HepG2 (cell line): ENCODE data around the gene CDKN1C. TPM values are rescaled to one million over a fixed set of nuclear protein-coding genes. Genes with fewer than 3 reads are reported as not detected.

ENCODE experiments used
- DNMT1 ChIP-seq: sonication (generic); formaldehyde crosslinking; IDR thresholded peaks from 2 replicates; pipeline ENCODE4 v1.5.1; 2020; ENCODE audit warnings: mild to moderate bottlenecking, missing genetic modification reagents
- HDAC2 ChIP-seq: sonication (generic); formaldehyde crosslinking; IDR thresholded peaks from 2 replicates; pipeline ENCODE4 v1.4.0; 2020; ENCODE audit warnings: missing genetic modification reagents
- IRF2 ChIP-seq: IDR thresholded peaks from 2 replicates; pipeline ENCODE4 v1.6.1; 2018; ENCODE audit warnings: missing genetic modification reagents, missing compliant biosample characterization
- KMT2B ChIP-seq: IDR thresholded peaks from 2 replicates; pipeline ENCODE4 v1.6.1; 2016; ENCODE audit warnings: missing genetic modification reagents, missing compliant biosample characterization
- NFKBIZ ChIP-seq: IDR thresholded peaks from 2 replicates; pipeline ENCODE4 v1.6.1; 2018; ENCODE audit warnings: missing genetic modification reagents, missing compliant biosample characterization
- POGZ ChIP-seq: sonication (generic); formaldehyde crosslinking; IDR thresholded peaks from 2 replicates; pipeline ENCODE4 v1.4.0; 2020; ENCODE audit warnings: mild to moderate bottlenecking, missing genetic modification reagents
- POLR2AphosphoS5 ChIP-seq: IDR thresholded peaks from 2 replicates; pipeline ENCODE4 v1.6.1; 2012; ENCODE audit warnings: low read depth, low read length
- TARDBP ChIP-seq: sonication (generic); formaldehyde crosslinking; IDR thresholded peaks from 2 replicates; pipeline ENCODE4 v1.8.0; 2022; ENCODE audit warnings: mild to moderate bottlenecking, missing genetic modification reagents
- TEAD3 ChIP-seq: optimal IDR thresholded peaks from 2 replicates; pipeline ENCODE3; 2016; ENCODE audit warnings: borderline replicate concordance
- XRCC5 ChIP-seq: fragments of 200-400 bp; formaldehyde crosslinking; optimal IDR thresholded peaks from 2 replicates; pipeline ENCODE3; 2017; ENCODE audit warnings: mild to moderate bottlenecking, low read length
- ZNF207 ChIP-seq: fragments of 450-650 bp; IDR thresholded peaks from 2 replicates; pipeline ENCODE4 v1.6.1; 2016; ENCODE audit warnings: antibody characterized with exemption, borderline replicate concordance
- ZNF326 ChIP-seq: sonication (generic); formaldehyde crosslinking; IDR thresholded peaks from 2 replicates; pipeline ENCODE4 v1.4.0; 2020; ENCODE audit warnings: missing genetic modification reagents, borderline replicate concordance
- ZSCAN21 ChIP-seq: sonication (generic); formaldehyde crosslinking; IDR thresholded peaks from 2 replicates; pipeline ENCODE4 v1.8.0; 2022; ENCODE audit warnings: mild to moderate bottlenecking, missing genetic modification reagents, moderate library complexity, borderline replicate concordance
- polyA plus RNA-seq, 8 experiments: library from polyadenylated mRNA; depleted of rRNA in 3 of 8; stranded (reverse) in 7 of 8; unstranded in 1 of 8; fragments of >200 nt; fragmentation: Illumina TruSeq in 4 of 8; extraction: Trizol in 4 of 8; gene quantifications; 2 replicates each; pipeline versions ENCODE4 v1.2.1 to v1.2.3, GENCODE V29; 2011 to 2016; ENCODE audit warnings: low read depth in 4 of 8, missing spikeins in 1 of 8, mixed read lengths in 1 of 8; ENCODE audit not compliant: insufficient read depth in 1 of 8
- total RNA-seq, 5 experiments: library from RNA; depleted of rRNA; stranded (reverse); fragments of >200 nt; fragmentation: Illumina TruSeq; extraction: Trizol; gene quantifications; 2 replicates each; pipeline ENCODE4 v1.2.3, GENCODE V29; 2016; ENCODE audit warnings: low read depth in 1 of 5
- TF ChIP-seq, protein P1 (sequence below): sonication (generic); formaldehyde crosslinking; IDR thresholded peaks from 2 replicates; pipeline ENCODE4 v1.5.1; 2020; ENCODE audit warnings: mild to moderate bottlenecking, missing genetic modification reagents, borderline replicate concordance
- TF ChIP-seq, protein P2 (sequence below): sonication (generic); formaldehyde crosslinking; IDR thresholded peaks from 2 replicates; pipeline ENCODE4 v1.5.0; 2020; ENCODE audit warnings: missing genetic modification reagents, mild to moderate bottlenecking, borderline replicate concordance
- TF ChIP-seq, protein P3 (sequence below): sonication (generic); formaldehyde crosslinking; IDR thresholded peaks from 2 replicates; pipeline ENCODE4 v1.4.0; 2020; ENCODE audit warnings: missing genetic modification reagents
- TF ChIP-seq, protein P4 (sequence below): sonication (generic); formaldehyde crosslinking; IDR thresholded peaks from 2 replicates; pipeline ENCODE4 v1.5.0; 2020; ENCODE audit warnings: mild to moderate bottlenecking, missing genetic modification reagents, moderate library complexity
- TF ChIP-seq, protein P5 (sequence below): sonication (generic); formaldehyde crosslinking; IDR thresholded peaks from 2 replicates; pipeline ENCODE4 v1.4.0; 2020; ENCODE audit warnings: mild to moderate bottlenecking, missing genetic modification reagents, borderline replicate concordance

Gene CDKN1C
- total and polyA plus RNA-seq, 2 of the 13 experiments (the other 11 are each of a cell fraction or from before 2014, with no cell fraction given) = not detected

DNA sequence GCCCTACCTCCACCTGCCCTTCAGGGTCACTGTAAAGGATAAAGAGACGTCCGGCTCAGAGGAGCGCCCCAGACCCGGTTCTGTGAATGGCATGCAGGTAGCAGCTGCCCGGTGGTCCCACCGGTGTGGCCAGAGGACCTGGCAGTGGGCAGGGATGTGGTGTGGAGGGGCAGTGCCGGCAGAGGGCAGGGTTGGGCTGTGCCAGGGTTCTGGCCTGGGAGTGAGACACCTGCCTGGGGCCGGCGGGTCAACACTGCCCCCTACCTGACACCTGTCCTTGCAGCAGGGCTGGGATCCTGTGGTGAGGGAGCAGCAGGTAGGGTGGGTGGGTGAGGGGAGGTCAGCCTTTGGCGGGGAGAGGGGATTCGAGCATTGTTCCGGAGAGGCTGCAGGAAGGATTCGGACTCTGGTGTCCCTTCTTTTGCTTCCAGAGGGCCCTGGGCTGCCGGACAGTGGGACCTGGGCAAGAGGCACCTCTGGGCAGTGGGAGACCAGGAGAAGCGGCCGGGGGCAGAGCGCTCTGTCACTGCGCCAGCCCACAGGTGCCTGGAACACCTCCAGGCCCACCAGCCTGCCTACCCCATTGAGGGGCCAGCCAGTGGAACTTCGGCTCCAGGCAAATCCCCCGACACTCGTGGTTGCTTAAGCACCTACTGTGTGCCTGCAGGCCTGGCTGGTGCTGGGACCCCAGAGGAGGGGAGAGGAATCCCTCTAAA lies 45.3 kb upstream of the CDKN1C start (continued):
- TF ChIP-seq, protein P1, sequence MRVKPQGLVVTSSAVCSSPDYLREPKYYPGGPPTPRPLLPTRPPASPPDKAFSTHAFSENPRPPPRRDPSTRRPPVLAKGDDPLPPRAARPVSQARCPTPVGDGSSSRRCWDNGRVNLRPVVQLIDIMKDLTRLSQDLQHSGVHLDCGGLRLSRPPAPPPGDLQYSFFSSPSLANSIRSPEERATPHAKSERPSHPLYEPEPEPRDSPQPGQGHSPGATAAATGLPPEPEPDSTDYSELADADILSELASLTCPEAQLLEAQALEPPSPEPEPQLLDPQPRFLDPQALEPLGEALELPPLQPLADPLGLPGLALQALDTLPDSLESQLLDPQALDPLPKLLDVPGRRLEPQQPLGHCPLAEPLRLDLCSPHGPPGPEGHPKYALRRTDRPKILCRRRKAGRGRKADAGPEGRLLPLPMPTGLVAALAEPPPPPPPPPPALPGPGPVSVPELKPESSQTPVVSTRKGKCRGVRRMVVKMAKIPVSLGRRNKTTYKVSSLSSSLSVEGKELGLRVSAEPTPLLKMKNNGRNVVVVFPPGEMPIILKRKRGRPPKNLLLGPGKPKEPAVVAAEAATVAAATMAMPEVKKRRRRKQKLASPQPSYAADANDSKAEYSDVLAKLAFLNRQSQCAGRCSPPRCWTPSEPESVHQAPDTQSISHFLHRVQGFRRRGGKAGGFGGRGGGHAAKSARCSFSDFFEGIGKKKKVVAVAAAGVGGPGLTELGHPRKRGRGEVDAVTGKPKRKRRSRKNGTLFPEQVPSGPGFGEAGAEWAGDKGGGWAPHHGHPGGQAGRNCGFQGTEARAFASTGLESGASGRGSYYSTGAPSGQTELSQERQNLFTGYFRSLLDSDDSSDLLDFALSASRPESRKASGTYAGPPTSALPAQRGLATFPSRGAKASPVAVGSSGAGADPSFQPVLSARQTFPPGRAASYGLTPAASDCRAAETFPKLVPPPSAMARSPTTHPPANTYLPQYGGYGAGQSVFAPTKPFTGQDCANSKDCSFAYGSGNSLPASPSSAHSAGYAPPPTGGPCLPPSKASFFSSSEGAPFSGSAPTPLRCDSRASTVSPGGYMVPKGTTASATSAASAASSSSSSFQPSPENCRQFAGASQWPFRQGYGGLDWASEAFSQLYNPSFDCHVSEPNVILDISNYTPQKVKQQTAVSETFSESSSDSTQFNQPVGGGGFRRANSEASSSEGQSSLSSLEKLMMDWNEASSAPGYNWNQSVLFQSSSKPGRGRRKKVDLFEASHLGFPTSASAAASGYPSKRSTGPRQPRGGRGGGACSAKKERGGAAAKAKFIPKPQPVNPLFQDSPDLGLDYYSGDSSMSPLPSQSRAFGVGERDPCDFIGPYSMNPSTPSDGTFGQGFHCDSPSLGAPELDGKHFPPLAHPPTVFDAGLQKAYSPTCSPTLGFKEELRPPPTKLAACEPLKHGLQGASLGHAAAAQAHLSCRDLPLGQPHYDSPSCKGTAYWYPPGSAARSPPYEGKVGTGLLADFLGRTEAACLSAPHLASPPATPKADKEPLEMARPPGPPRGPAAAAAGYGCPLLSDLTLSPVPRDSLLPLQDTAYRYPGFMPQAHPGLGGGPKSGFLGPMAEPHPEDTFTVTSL = 0 out of 2 replicates have a peak, but pooled peaks have one; percentile 2
- TF ChIP-seq ZNF207 (no peak), POGZ (CRISPR knock-in tag) (0 out of 2 replicates have a peak, but pooled peaks have one; percentile 23), NFKBIZ (CRISPR knock-in tag) (no peak), IRF2 (0 out of 2 replicates have a peak, but pooled peaks have one; percentile 17), XRCC5 (peak; percentile 85), HDAC2 (CRISPR knock-in tag) (peak; percentile 46; the same call in 1 of the 2 replicates), TEAD3 (CRISPR knock-in tag) (peak; percentile 62), ZSCAN21 (CRISPR knock-in tag) (peak; percentile 39; the same call in 1 of the 2 replicates), ZNF326 (CRISPR knock-in tag) (no peak), DNMT1 (peak; percentile 38; the same call in 1 of the 2 replicates), POLR2AphosphoS5 (no peak), TARDBP (CRISPR knock-in tag) (no peak), KMT2B (CRISPR knock-in tag) (peak; percentile 46; the same call in 1 of the 2 replicates)
- TF ChIP-seq, protein P2, sequence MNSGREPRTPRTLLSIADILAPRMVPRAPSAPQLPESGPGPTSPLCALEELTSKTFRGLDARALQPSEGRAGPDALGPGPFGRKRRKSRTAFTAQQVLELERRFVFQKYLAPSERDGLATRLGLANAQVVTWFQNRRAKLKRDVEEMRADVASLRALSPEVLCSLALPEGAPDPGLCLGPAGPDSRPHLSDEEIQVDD (CRISPR knock-in tag) = no peak
- TF ChIP-seq, protein P3, sequence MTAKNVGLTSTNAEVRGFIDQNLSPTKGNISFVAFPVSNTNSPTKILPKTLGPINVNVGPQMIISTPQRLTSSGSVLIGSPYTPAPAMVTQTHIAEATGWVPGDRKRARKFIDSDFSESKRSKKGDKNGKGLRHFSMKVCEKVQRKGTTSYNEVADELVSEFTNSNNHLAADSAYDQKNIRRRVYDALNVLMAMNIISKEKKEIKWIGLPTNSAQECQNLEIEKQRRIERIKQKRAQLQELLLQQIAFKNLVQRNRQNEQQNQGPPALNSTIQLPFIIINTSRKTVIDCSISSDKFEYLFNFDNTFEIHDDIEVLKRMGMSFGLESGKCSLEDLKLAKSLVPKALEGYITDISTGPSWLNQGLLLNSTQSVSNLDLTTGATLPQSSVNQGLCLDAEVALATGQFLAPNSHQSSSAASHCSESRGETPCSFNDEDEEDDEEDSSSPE (CRISPR knock-in tag) = peak; percentile 33; the same call in 1 of the 2 replicates
- TF ChIP-seq, protein P4, sequence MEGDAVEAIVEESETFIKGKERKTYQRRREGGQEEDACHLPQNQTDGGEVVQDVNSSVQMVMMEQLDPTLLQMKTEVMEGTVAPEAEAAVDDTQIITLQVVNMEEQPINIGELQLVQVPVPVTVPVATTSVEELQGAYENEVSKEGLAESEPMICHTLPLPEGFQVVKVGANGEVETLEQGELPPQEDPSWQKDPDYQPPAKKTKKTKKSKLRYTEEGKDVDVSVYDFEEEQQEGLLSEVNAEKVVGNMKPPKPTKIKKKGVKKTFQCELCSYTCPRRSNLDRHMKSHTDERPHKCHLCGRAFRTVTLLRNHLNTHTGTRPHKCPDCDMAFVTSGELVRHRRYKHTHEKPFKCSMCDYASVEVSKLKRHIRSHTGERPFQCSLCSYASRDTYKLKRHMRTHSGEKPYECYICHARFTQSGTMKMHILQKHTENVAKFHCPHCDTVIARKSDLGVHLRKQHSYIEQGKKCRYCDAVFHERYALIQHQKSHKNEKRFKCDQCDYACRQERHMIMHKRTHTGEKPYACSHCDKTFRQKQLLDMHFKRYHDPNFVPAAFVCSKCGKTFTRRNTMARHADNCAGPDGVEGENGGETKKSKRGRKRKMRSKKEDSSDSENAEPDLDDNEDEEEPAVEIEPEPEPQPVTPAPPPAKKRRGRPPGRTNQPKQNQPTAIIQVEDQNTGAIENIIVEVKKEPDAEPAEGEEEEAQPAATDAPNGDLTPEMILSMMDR (CRISPR knock-in tag) = peak; percentile 94
- TF ChIP-seq, protein P5, sequence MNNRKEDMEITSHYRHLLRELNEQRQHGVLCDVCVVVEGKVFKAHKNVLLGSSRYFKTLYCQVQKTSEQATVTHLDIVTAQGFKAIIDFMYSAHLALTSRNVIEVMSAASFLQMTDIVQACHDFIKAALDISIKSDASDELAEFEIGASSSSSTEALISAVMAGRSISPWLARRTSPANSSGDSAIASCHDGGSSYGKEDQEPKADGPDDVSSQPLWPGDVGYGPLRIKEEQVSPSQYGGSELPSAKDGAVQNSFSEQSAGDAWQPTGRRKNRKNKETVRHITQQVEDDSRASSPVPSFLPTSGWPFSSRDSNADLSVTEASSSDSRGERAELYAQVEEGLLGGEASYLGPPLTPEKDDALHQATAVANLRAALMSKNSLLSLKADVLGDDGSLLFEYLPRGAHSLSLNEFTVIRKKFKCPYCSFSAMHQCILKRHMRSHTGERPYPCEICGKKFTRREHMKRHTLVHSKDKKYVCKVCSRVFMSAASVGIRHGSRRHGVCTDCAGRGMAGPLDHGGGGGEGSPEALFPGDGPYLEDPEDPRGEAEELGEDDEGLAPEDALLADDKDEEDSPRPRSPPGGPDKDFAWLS (CRISPR knock-in tag) = no peak
